Testis (tissue), 2 donors: Measurements from ENCODE around the gene TMEM232.

Source experiments
- CTCF ChIP-seq, 3 experiments: fragments of 450-650 bp in 2 of 3; fragments of 200-600 bp in 1 of 3; sonication (generic) in 1 of 3; IDR thresholded peaks; one replicate each; pipeline ENCODE4 v1.5.1; 2016 to 2019; ENCODE audit warnings: antibody characterized with exemption in 3 of 3, mild to moderate bottlenecking in 2 of 3, moderate library complexity in 1 of 3
- POLR2A ChIP-seq: fragments of 450-650 bp; IDR thresholded peaks from one replicate; pipeline ENCODE4 v1.6.1; 2017; ENCODE audit warnings: antibody characterized with exemption, mild to moderate bottlenecking, moderate library complexity

- TF ChIP-seq POLR2A (no peak), CTCF (IDR thresholded peaks at IDR 0.05) (no peak)
Observed at GRCh38 chr5:110525762-110526161, 200.7 kb downstream of the TMEM232 start.
